A673 (cell line): ENCODE results near the gene DYDC2. TPM values are rescaled to one million over a fixed set of nuclear protein-coding genes. Genes with fewer than 3 reads are reported as not detected.

Experiments used
- BruUV-seq: library from RNA; stranded (reverse); fragments of 400-500 nt; replicated peaks from 2 replicates; lab custom pipeline; 2021; lab: Mats Ljungman, UMichigan
- CTCF ChIA-PET: fragments of 300-600 bp; sonication (Branson Sonifier 250); formaldehyde crosslinking; loops from one replicate; lab custom pipeline; 2022; ENCODE audit warnings: antibody characterized with exemption; lab: Charles Lee
- POLR2A ChIA-PET: fragments of 300-600 bp; sonication (Branson Sonifier 250); formaldehyde crosslinking; loops from one replicate; lab custom pipeline; 2022; ENCODE audit warnings: antibody characterized with exemption; ENCODE audit not compliant: low non-redundant PET; lab: Charles Lee
- DNase-seq: peaks from one replicate; pipeline ENCODE4 v3.0.0-alpha.2; 2015; ENCODE audit warnings: low spot score
- H3K27ac ChIP-seq: fragments of 200-600 bp; sonication (generic); 2 replicates; pipeline ENCODE4 v1.5.1; 2016; ENCODE audit warnings: mixed run types, low read depth, mild to moderate bottlenecking, mixed read lengths, antibody characterized with exemption, low read length; ENCODE audit not compliant: poor library complexity, severe bottlenecking
- H3K27me3 ChIP-seq: fragments of 200-600 bp; sonication (generic); replicated peaks from 2 replicates; pipeline ENCODE4 v1.6.1; 2017; ENCODE audit warnings: mixed run types, low read depth, mild to moderate bottlenecking, mixed read lengths, antibody characterized with exemption, low read length; ENCODE audit not compliant: insufficient read depth, poor library complexity
- H3K36me3 ChIP-seq: fragments of 200-600 bp; sonication (generic); 2 replicates; pipeline ENCODE4 v1.6.1; 2016; ENCODE audit warnings: mixed run types, mild to moderate bottlenecking, mixed read lengths, antibody characterized with exemption, low read length; ENCODE audit not compliant: insufficient read depth, poor library complexity, severe bottlenecking
- H3K4me1 ChIP-seq: fragments of 200-600 bp; sonication (generic); 2 replicates; pipeline ENCODE4 v1.6.1; 2017; ENCODE audit warnings: mixed run types, mild to moderate bottlenecking, mixed read lengths, antibody characterized with exemption, low read length; ENCODE audit not compliant: insufficient read depth, poor library complexity, severe bottlenecking
- H3K4me3 ChIP-seq: fragments of 200-600 bp; sonication (generic); 2 replicates; pipeline ENCODE4 v1.5.1; 2016; ENCODE audit warnings: low read depth, mixed run types, mild to moderate bottlenecking, mixed read lengths, low read length; ENCODE audit not compliant: poor library complexity, severe bottlenecking
- H3K9me3 ChIP-seq: fragments of 200-600 bp; sonication (generic); 2 replicates; pipeline ENCODE4 v1.6.1; 2016; ENCODE audit warnings: mixed run types, low read depth, mild to moderate bottlenecking, mixed read lengths, antibody characterized with exemption, low read length; ENCODE audit not compliant: poor library complexity, severe bottlenecking
- CTCF ChIP-seq: fragments of 300-800, 200-600 bp; sonication (generic); conservative IDR thresholded peaks from 2 replicates; pipeline ENCODE4 v1.5.1; 2017; ENCODE audit warnings: low read depth, mild to moderate bottlenecking, antibody characterized with exemption, low read length, moderate library complexity, mixed read lengths
- EZH2 ChIP-seq: fragments of 200-600 bp; sonication (generic); IDR thresholded peaks from 2 replicates; pipeline ENCODE4 v1.6.1; 2017; ENCODE audit warnings: borderline replicate concordance, low read depth, mild to moderate bottlenecking, mixed read lengths, antibody characterized with exemption, low read length; ENCODE audit not compliant: poor library complexity, severe bottlenecking
- intact Hi-C: fragments of 100-400 bp; cut with micrococcal nuclease; formaldehyde crosslinking; loops from one replicate; pipeline ENCODE4 v1.10.0; 2022; ENCODE audit not compliant: unreplicated experiment
- total RNA-seq: library from RNA; stranded (reverse); gene quantifications from 2 replicates; pipeline ENCODE4 v1.2.3, GENCODE V29; 2021

Gene DYDC2
- total RNA-seq, 1 experiment from 2014 or later: not detected

GRCh38 chr10:80414142-80414895 lies 57.7 kb downstream of the DYDC2 start:
- CTCF ChIA-PET: no interaction called here
- no peak for TF ChIP-seq CTCF
- TF ChIP-seq EZH2: no peak
- H3K4me1 ChIP-seq: peaks cover 68% of the 10 kb centered on the region
- no peaks in the 10 kb centered on the region for H3K9me3 ChIP-seq
- H3K27ac ChIP-seq: peak overlapping the region; percentile 67
- POLR2A ChIA-PET: no interaction called here
- no TSS peak for BruUV-seq
- no peaks in the 10 kb centered on the region for H3K27me3 ChIP-seq
- no peaks in the 10 kb centered on the region for H3K36me3 ChIP-seq
- no peak for DNase-seq
- no peak overlapping the region for H3K4me3 ChIP-seq
- intact Hi-C loops: no loop called here

GRCh38 chr10:80415734-80416478 lies 59.3 kb downstream of the DYDC2 start:
- CTCF ChIA-PET: no interaction called here
- no peak for DNase-seq

More at GRCh38 chr10:80415734-80416478, 59.3 kb downstream of the DYDC2 start:
- peaks cover 52% of the 10 kb centered on the region for H3K4me1 ChIP-seq
- peak overlapping the region; percentile 7 for H3K27ac ChIP-seq
- no peaks in the 10 kb centered on the region for H3K27me3 ChIP-seq
- no peak overlapping the region for H3K4me3 ChIP-seq
- no TSS peak for BruUV-seq
- peaks cover 1% of the 10 kb centered on the region for H3K36me3 ChIP-seq
- POLR2A ChIA-PET: no interaction called here
- TF ChIP-seq EZH2 (no peak), CTCF (no peak)
- H3K9me3 ChIP-seq: no peaks in the 10 kb centered on the region
- intact Hi-C loops: no loop called here
